Measurements from ENCODE around the gene SETD3.

Gene SETD3

GRCh38 chr14:99415496-99416281 lies 65.0 kb downstream of the SETD3 start:
- TF ChIP-seq CTCF (IDR thresholded peaks at IDR 0.05; ENCODE audit: insufficient read depth, low read length, missing control alignments): peak; percentile 73
- H3K4me3 ChIP-seq (ENCODE audit: low read depth, low read length): no peak overlapping the region
- DNase-seq (ENCODE audit: low read depth, low spot score): peak; percentile 46
- ChIA-PET CTCF (interaction anchor here (0.6 to 19.0 kb wide), 23 partner anchors 9 to 141 kb away, joined by 3 to 358 read pairs (median 4); no protein-coding TSS in a partner anchor), POLR2A (no interaction called here)

GRCh38 chr14:99413911-99414310 lies 66.7 kb downstream of the SETD3 start:
- ChIA-PET CTCF (interaction anchor here (1.0 to 19.0 kb wide), 6 partner anchors 12 to 95 kb away, joined by 3 to 358 read pairs (median 25); no protein-coding TSS in a partner anchor), POLR2A (no interaction called here)
- TF ChIP-seq CTCF (IDR thresholded peaks at IDR 0.05; ENCODE audit: insufficient read depth, low read length, missing control alignments): no peak
- DNase-seq (ENCODE audit: low read depth, low spot score): no peak
- no peak overlapping the region for H3K4me3 ChIP-seq (ENCODE audit: low read depth, low read length)

GRCh38 chr14:99413172-99413571 lies 67.5 kb downstream of the SETD3 start:
- DNase-seq (ENCODE audit: low read depth, low spot score): no peak
- H3K4me3 ChIP-seq (ENCODE audit: low read depth, low read length): no peak overlapping the region
- TF ChIP-seq CTCF (IDR thresholded peaks at IDR 0.05; ENCODE audit: insufficient read depth, low read length, missing control alignments): no peak
- ChIA-PET CTCF (interaction anchor here (1.0 to 19.0 kb wide), 7 partner anchors 9 to 94 kb away, joined by 3 to 358 read pairs (median 5); no protein-coding TSS in a partner anchor), POLR2A (no interaction called here)

GRCh38 chr14:99412117-99413061 lies 68.3 kb downstream of the SETD3 start:
- no peak overlapping the region for H3K4me3 ChIP-seq (ENCODE audit: low read depth, low read length)
- ChIA-PET POLR2A (no interaction called here), CTCF (interaction anchor here (1.0 to 19.0 kb wide), 5 partner anchors 9 to 92 kb away, joined by 3 to 358 read pairs (median 5); no protein-coding TSS in a partner anchor)
- no peak for TF ChIP-seq CTCF (IDR thresholded peaks at IDR 0.05; ENCODE audit: insufficient read depth, low read length, missing control alignments)
- no peak for DNase-seq (ENCODE audit: low read depth, low spot score)

GRCh38 chr14:99410019-99410418 lies 70.6 kb downstream of the SETD3 start:
- no peak for DNase-seq (ENCODE audit: low read depth, low spot score)
- H3K4me3 ChIP-seq (ENCODE audit: low read depth, low read length): no peak overlapping the region
- POLR2A ChIA-PET: no interaction called here
- TF ChIP-seq CTCF (IDR thresholded peaks at IDR 0.05; ENCODE audit: insufficient read depth, low read length, missing control alignments): no peak
- CTCF ChIA-PET: interaction anchor here (19.0 kb wide), 1 partner anchor 18 kb away, joined by 358 read pairs; no protein-coding TSS in a partner anchor

GRCh38 chr14:99408971-99409289 lies 71.7 kb downstream of the SETD3 start:
- ChIA-PET CTCF (interaction anchor here (19.0 kb wide), 1 partner anchor 17 kb away, joined by 358 read pairs; no protein-coding TSS in a partner anchor), POLR2A (no interaction called here)
- no peak for DNase-seq (ENCODE audit: low read depth, low spot score)
- no peak overlapping the region for H3K4me3 ChIP-seq (ENCODE audit: low read depth, low read length)
- no peak for TF ChIP-seq CTCF (IDR thresholded peaks at IDR 0.05; ENCODE audit: insufficient read depth, low read length, missing control alignments)
